Stomach smooth muscle (tissue), 2 donors: ENCODE measurements around the gene SLC25A51.

Source experiments
- H3K27ac ChIP-seq: one replicate; pipeline ENCODE4 v1.7.0; 2013; ENCODE audit warnings: mild to moderate bottlenecking, low read length, inconsistent platforms
- H3K27me3 ChIP-seq, 2 donors: one replicate each; pipeline ENCODE4 v1.7.0; 2013; ENCODE audit warnings: low read length in 2 of 2; ENCODE audit not compliant: insufficient read depth in 2 of 2, control insufficient read depth in 1 of 2
- H3K36me3 ChIP-seq, 2 donors: one replicate each; pipeline ENCODE4 v1.7.0; 2013; ENCODE audit warnings: low read length in 2 of 2; ENCODE audit not compliant: control insufficient read depth in 2 of 2, insufficient read depth in 2 of 2
- H3K4me1 ChIP-seq: one replicate; pipeline ENCODE4 v1.7.0; 2013; ENCODE audit warnings: low read length; ENCODE audit not compliant: control insufficient read depth, insufficient read depth
- H3K4me3 ChIP-seq, 2 donors: one replicate each; pipeline ENCODE4 v1.7.0; 2013; ENCODE audit warnings: low read length in 2 of 2
- H3K9ac ChIP-seq, 2 donors: one replicate each; pipeline ENCODE4 v1.7.0; 2013; ENCODE audit warnings: low read length in 2 of 2, mild to moderate bottlenecking in 1 of 2
- H3K9me3 ChIP-seq, 2 donors: one replicate each; pipeline ENCODE4 v1.7.0; 2013; ENCODE audit warnings: low read length in 2 of 2; ENCODE audit not compliant: control insufficient read depth in 2 of 2
- donor health status: healthy.
- donor health status: Pancreatic carcinoma.

The SLC25A51 gene

GRCh38 chr9:37918665-37919170, 14.8 kb upstream of the SLC25A51 start:
- no peaks in the 10 kb centered on the region for H3K9me3 ChIP-seq

DNA sequence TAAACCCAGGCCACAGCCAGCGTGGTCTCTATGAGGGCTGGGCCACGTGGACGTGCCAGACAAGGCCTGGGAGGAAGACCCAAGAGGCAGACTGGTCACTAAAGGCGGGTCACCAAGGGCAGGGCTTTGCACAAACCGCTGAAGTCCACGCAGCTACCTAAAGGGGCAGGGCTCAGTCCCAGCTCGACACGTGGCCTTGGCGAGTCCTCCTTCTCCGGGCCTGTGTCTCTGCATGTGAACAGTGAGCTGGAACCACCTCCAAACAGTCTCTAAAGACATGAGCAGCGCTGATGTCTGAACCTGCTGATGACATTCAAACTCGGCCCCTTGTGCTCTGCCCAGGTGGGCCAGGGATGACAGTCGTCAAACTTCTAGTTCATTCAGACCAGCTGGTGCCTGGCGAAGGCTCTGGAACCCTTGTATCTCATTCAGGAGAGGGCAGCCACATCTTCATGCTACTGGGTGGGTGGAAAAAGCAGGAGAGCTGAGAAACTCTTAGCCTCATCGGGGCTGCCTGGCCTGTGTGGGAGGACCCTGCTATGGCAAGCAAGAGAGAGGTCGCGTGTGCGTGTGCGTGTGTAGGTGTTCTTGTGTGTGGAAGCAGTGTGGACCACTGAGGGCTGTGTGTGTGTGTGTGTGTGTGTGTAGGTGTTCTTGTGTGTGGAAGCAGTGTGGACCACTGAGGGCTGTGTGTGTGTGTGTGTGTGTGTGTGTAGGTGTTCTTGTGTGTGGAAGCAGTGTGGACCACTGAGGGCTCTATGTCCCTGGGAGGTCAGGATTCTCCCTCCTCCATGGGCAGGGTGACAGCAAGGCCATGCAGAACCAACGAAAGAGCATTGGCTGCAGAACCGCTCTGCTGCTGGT, 14.1 kb upstream of the SLC25A51 start:
- Histone ChIP-seq H3K4me3 (no peak overlapping the region), H3K9me3 (no peaks in the 10 kb centered on the region), H3K9ac (no peak overlapping the region), H3K27ac (no peak overlapping the region), H3K27me3 (no peaks in the 10 kb centered on the region), H3K36me3 (peaks cover 0 to 9% of the 10 kb centered on the region in 2 donors), H3K4me1 (peaks cover 20% of the 10 kb centered on the region)

More at GRCh38 chr9:37918665-37919170, 14.8 kb upstream of the SLC25A51 start:
- Histone ChIP-seq H3K9ac (no peak overlapping the region), H3K36me3 (peaks cover 0 to 9% of the 10 kb centered on the region in 2 donors), H3K4me3 (no peak overlapping the region), H3K4me1 (peaks cover 16% of the 10 kb centered on the region), H3K27ac (no peak overlapping the region), H3K27me3 (no peaks in the 10 kb centered on the region)

DNA sequence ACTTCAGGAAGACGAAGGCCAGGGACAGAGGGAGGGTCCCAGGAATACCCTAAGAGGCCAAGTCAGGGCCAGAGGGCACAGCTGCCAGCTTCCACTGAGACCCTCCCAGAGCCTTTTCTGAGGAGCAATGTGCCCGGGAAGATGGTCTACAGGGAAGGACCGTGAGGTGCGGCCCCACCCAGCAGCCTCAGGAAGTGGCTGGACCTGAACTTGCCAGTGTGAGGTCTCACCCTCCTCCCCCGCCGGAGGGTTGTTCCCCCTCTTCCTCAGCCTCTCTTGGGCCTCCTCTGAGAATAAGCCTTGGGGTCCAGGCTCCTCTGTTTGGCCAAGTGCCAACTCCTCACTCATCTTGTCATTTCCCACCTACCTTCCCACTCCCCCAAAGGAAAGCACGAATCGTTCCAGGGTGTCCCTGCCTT, 13.4 kb upstream of the SLC25A51 start:
- peak overlapping the region in 1 of 2 donors; percentile 21 for H3K9ac ChIP-seq
- H3K9me3 ChIP-seq, result no peaks in the 10 kb centered on the region
- peaks cover 20% of the 10 kb centered on the region for H3K4me1 ChIP-seq
- no peak overlapping the region for H3K4me3 ChIP-seq
- peak overlapping the region; percentile 6 for H3K27ac ChIP-seq
- no peaks in the 10 kb centered on the region for H3K27me3 ChIP-seq
- H3K36me3 ChIP-seq, result peaks cover 0 to 9% of the 10 kb centered on the region in 2 donors

DNA sequence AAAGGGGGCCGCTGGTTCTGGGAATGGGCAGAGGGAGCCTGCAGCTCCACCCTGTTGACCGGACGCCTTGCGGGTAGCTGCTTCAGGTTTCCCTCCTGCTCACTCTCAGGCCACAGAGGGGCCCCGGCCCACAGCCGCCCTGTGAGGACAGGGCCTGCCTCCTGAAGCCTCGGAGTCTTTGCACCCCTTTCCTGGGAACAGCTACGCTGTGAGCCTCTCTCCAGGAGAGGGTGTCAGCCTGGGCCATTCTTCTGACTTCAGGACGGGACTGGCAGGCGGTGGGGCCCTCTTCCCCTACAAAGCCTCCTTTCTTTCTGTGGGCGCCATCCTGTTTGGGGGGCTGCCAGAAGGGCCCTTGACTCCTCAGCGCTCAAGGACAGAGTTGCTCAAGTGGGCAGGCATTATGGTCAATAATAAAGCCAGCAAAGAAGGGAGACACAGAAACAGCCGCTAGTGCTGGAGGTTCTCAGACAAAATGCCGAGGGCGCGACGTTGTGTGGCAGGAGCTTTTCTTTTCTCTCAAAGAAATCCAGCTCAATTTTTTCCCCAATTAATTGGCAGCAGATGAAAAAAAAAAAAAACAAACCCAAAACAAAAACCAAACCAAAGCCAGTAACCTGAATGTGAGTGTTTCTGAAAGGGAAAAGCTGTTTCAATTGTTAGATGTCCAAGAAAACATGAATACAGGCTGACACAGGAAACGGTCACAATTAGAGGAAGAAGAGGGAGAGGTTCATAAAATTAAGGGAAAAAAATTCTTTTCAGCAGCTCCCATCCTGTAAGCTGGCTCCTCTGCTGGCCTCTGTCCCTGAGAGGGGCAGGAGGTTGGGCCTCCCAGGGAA, 12.8 kb upstream of the SLC25A51 start:
- Histone ChIP-seq H3K27me3 (no peaks in the 10 kb centered on the region), H3K36me3 (peaks cover 0 to 9% of the 10 kb centered on the region in 2 donors), H3K9me3 (no peaks in the 10 kb centered on the region), H3K4me3 (no peak overlapping the region), H3K9ac (no peak overlapping the region), H3K4me1 (peaks cover 15% of the 10 kb centered on the region), H3K27ac (peak overlapping the region; percentile 6)

- peaks cover 15% of the 10 kb centered on the region for H3K4me1 ChIP-seq
These were observed 12.1 kb upstream of the SLC25A51 start for GRCh38 chr9:37915911-37916470.

DNA sequence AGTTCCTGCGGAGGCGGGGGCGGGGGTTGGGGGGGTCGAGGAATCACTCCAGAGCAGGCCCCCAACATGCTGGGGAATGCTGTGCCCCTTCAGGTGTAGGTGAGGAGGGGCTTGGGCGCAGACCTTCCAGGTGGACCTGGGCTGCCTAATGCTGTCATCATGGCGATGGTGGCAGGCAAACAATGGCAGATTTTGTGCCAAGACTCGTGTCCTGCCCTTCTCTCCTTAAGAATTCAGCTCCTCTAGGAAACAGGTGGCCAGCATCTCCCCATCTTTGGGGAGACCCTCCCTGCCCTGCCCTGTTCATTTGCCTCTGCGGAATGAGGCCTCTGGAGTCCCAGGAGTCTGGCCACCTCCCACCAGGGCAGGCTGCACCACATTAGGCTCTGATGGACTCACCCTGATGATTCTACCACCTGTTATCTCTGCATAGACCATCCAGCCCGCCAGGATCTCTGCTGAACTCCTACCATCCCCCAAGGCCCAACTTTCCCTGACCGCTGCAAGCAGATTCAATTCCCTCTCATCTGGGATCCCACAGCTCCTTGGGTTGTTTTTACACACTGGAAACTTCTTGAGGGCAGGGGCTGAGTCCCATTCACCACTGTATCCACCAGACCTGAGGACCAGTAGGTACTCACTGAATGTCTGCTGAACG, 10.9 kb upstream of the SLC25A51 start:
- no peak overlapping the region for H3K9ac ChIP-seq
- no peak overlapping the region for H3K4me3 ChIP-seq
- peaks cover 15% of the 10 kb centered on the region for H3K4me1 ChIP-seq
- H3K27me3 ChIP-seq, result no peaks in the 10 kb centered on the region
- no peaks in the 10 kb centered on the region for H3K9me3 ChIP-seq
- peaks cover 0 to 9% of the 10 kb centered on the region in 2 donors for H3K36me3 ChIP-seq
- H3K27ac ChIP-seq, result no peak overlapping the region

More at GRCh38 chr9:37915911-37916470, 12.1 kb upstream of the SLC25A51 start:
- H3K36me3 ChIP-seq, result peaks cover 0 to 9% of the 10 kb centered on the region in 2 donors
- no peak overlapping the region for H3K4me3 ChIP-seq
- no peak overlapping the region for H3K9ac ChIP-seq
- H3K27ac ChIP-seq, result no peak overlapping the region
- H3K9me3 ChIP-seq, result no peaks in the 10 kb centered on the region
- H3K27me3 ChIP-seq, result no peaks in the 10 kb centered on the region

- H3K27ac ChIP-seq, result no peak overlapping the region
- H3K4me3 ChIP-seq, result no peak overlapping the region
- no peaks in the 10 kb centered on the region for H3K9me3 ChIP-seq
- H3K4me1 ChIP-seq, result peaks cover 15% of the 10 kb centered on the region
- no peak overlapping the region for H3K9ac ChIP-seq
- H3K36me3 ChIP-seq, result peaks cover 0 to 9% of the 10 kb centered on the region in 2 donors
- no peaks in the 10 kb centered on the region for H3K27me3 ChIP-seq
These were observed 10.2 kb upstream of the SLC25A51 start for GRCh38 chr9:37914154-37914551.

GRCh38 chr9:37913480-37914153, 9.7 kb upstream of the SLC25A51 start:
- Histone ChIP-seq H3K27ac (no peak overlapping the region), H3K4me1 (peaks cover 15% of the 10 kb centered on the region), H3K9me3 (no peaks in the 10 kb centered on the region), H3K9ac (no peak overlapping the region), H3K4me3 (no peak overlapping the region), H3K36me3 (peaks cover 0 to 9% of the 10 kb centered on the region in 2 donors), H3K27me3 (no peaks in the 10 kb centered on the region)

DNA sequence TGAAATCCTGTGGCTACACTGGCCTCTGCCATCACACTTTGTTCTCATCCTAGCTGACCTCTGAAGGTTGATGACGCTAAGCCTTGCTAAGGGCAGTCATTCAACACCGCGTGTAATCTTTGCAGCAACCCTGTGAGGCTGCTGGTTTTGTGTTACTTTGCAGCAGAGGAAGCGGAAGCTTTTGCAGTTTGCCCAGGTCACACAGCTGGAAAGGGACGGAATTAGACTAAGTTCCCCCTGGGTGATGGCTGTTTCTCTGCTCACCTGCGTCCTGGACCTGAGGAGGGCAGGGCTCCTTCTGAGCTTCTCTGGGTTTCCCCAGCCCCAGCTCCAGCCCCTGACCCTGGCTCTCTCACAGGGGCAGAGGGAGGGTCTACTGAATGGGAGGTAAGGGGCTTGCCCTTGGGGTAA, 7.3 kb upstream of the SLC25A51 start:
- Histone ChIP-seq H3K27me3 (no peaks in the 10 kb centered on the region), H3K9me3 (no peaks in the 10 kb centered on the region), H3K9ac (no peak overlapping the region), H3K4me3 (no peak overlapping the region), H3K36me3 (no peaks in the 10 kb centered on the region), H3K27ac (no peak overlapping the region), H3K4me1 (peaks cover 9% of the 10 kb centered on the region)
